Keratinocyte (primary cell): ENCODE measurements around the gene FIGN. TPM values are rescaled to one million over a fixed set of nuclear protein-coding genes. Genes with fewer than 3 reads are reported as not detected.

ENCODE experiments used
- DNase-seq: peaks from one replicate; pipeline ENCODE4 v3.0.0-alpha.2; 2011; ENCODE audit warnings: low read depth, missing footprints, low spot score
- FAIRE-seq: peaks from 2 replicates; lab custom pipeline; 2011; peaks lifted over from hg19 to GRCh38; lab: Jason Lieb, UNC
- H2AFZ ChIP-seq: 2 replicates; pipeline ENCODE4 v1.6.0; 2012; ENCODE audit warnings: low read length, control low read depth, inconsistent platforms; ENCODE audit not compliant: control insufficient read depth
- H3K27ac ChIP-seq: 2 replicates; pipeline ENCODE4 v1.5.1; 2011; ENCODE audit warnings: low read length; ENCODE audit not compliant: control insufficient read depth, insufficient read depth
- H3K27me3 ChIP-seq: 3 replicates; pipeline ENCODE4 v1.6.0; 2011; ENCODE audit warnings: low read length; ENCODE audit not compliant: control insufficient read depth, insufficient read depth; ENCODE audit errors: extremely low read depth
- H3K36me3 ChIP-seq, 2 experiments: 2 replicates in 1 of 2; 3 replicates in 1 of 2; pipeline ENCODE4 v1.5.1; 2011; ENCODE audit warnings: low read length in 2 of 2, mild to moderate bottlenecking in 1 of 2; ENCODE audit not compliant: control insufficient read depth in 2 of 2, insufficient read depth in 2 of 2; ENCODE audit errors: extremely low read depth in 1 of 2
- H3K4me1 ChIP-seq: 3 replicates; pipeline ENCODE4 v1.5.1; 2011; ENCODE audit warnings: low read length; ENCODE audit not compliant: control insufficient read depth, insufficient read depth; ENCODE audit errors: extremely low read depth
- H3K4me2 ChIP-seq: 3 replicates; pipeline ENCODE4 v1.6.0; 2011; ENCODE audit warnings: low read depth, low read length; ENCODE audit not compliant: control insufficient read depth, insufficient read depth; ENCODE audit errors: extremely low read depth
- H3K4me3 ChIP-seq, 3 experiments: fragments of 200-600 bp in 1 of 3; sonication (generic) in 1 of 3; 2 replicates in 2 of 3; 3 replicates in 1 of 3; pipeline ENCODE4 v1.5.1; 2011 to 2016; ENCODE audit warnings: low read length in 3 of 3, mild to moderate bottlenecking in 3 of 3, control low read depth in 2 of 3, inconsistent platforms in 1 of 3, low read depth in 1 of 3, mixed read lengths in 1 of 3, mixed run types in 1 of 3, moderate library complexity in 1 of 3; ENCODE audit not compliant: control insufficient read depth in 2 of 3, insufficient read depth in 2 of 3; ENCODE audit errors: extremely low read depth in 1 of 3
- H3K79me2 ChIP-seq: 2 replicates; pipeline ENCODE4 v1.6.0; 2012; ENCODE audit warnings: low read length; ENCODE audit not compliant: control insufficient read depth, insufficient read depth
- H3K9ac ChIP-seq: 3 replicates; pipeline ENCODE4 v1.6.0; 2011; ENCODE audit warnings: low read length; ENCODE audit not compliant: control insufficient read depth, insufficient read depth; ENCODE audit errors: extremely low read depth
- H3K9me1 ChIP-seq: 3 replicates; pipeline ENCODE4 v1.6.0; 2011; ENCODE audit warnings: low read length; ENCODE audit not compliant: control insufficient read depth, insufficient read depth; ENCODE audit errors: extremely low read depth
- H3K9me3 ChIP-seq: 2 replicates; pipeline ENCODE4 v1.5.1; 2012; ENCODE audit warnings: low read depth, low read length; ENCODE audit not compliant: control insufficient read depth
- H4K20me1 ChIP-seq: 3 replicates; pipeline ENCODE4 v1.6.0; 2011; ENCODE audit warnings: low read length; ENCODE audit not compliant: control insufficient read depth, insufficient read depth; ENCODE audit errors: extremely low read depth
- CTCF ChIP-seq, 3 experiments: IDR thresholded peaks in 1 of 3; conservative IDR thresholded peaks in 1 of 3; optimal IDR thresholded peaks in 1 of 3; 2 replicates in 2 of 3; 3 replicates in 1 of 3; pipeline versions ENCODE3 to v1.5.1; 2011; ENCODE audit warnings: low read length in 3 of 3, mild to moderate bottlenecking in 3 of 3, moderate library complexity in 2 of 3, control low read depth in 1 of 3, inconsistent platforms in 1 of 3; ENCODE audit not compliant: insufficient read depth in 2 of 3; ENCODE audit errors: extremely low read depth in 1 of 3
- EZH2 ChIP-seq: IDR thresholded peaks from one replicate; pipeline ENCODE4 v1.6.1; 2012; ENCODE audit warnings: inconsistent platforms, mild to moderate bottlenecking, low read length, moderate library complexity
- dilution Hi-C: fragments of 300-500 bp; cut with MboI; formaldehyde crosslinking; loops from one replicate; pipeline ENCODE4 v1.7.0; 2020; ENCODE audit warnings: low sequenced_read_pairs; ENCODE audit not compliant: extremely low pct_ligation_motif_present
- polyA plus RNA-seq, 5 experiments: library from polyadenylated mRNA; depleted of rRNA in 3 of 5; stranded (reverse) in 3 of 5; stranded (forward) in 1 of 5; unstranded in 1 of 5; fragments of >200 nt; gene quantifications; 1 replicate in 1 of 5; 2 replicates in 3 of 5; 3 replicates in 1 of 5; pipeline versions ENCODE4 v1.2.1 to v1.2.3, GENCODE V29; 2011 to 2012; ENCODE audit warnings: missing spikeins in 2 of 5, low read depth in 1 of 5, low replicate concordance in 1 of 5

FIGN gene
- polyA plus RNA-seq, 1 donor (not counting 4 experiments of a cell fraction or from before 2014, with no cell fraction given) = 2.9 TPM

GRCh38 chr2:163737563-163737962 lies 1.8 kb upstream of the FIGN start:
- dilution Hi-C loops = no loop called here
- Histone ChIP-seq H2AFZ (no peak overlapping the region), H3K9ac (no peak overlapping the region), H3K9me3 (no peaks in the 10 kb centered on the region), H3K9me1 (peaks cover 3% of the 10 kb centered on the region), H4K20me1 (no peaks in the 10 kb centered on the region), H3K4me1 (peaks cover 12% of the 10 kb centered on the region), H3K27me3 (no peaks in the 10 kb centered on the region), H3K36me3 (no peaks in the 10 kb centered on the region), H3K27ac (no peak overlapping the region), H3K4me3 (no peak overlapping the region), H3K4me2 (no peak overlapping the region), H3K79me2 (peaks cover 13% of the 10 kb centered on the region)
- TF ChIP-seq CTCF (optimal IDR thresholded peaks at IDR 0.05 in 1 of 3, IDR thresholded peaks at IDR 0.05 in 1 of 3, conservative IDR thresholded peaks at IDR 0.05 in 1 of 3; ENCODE audit: extremely low read depth in 1 of 3, insufficient read depth in 2 of 3, low read length in 3 of 3) (no peak), EZH2 (no peak)
- no peak for DNase-seq
- FAIRE-seq = no peak

GRCh38 chr2:163737190-163737439 lies 1.3 kb upstream of the FIGN start:
- Histone ChIP-seq H3K79me2 (peaks cover 13% of the 10 kb centered on the region), H3K4me1 (peaks cover 12% of the 10 kb centered on the region), H3K9me1 (peaks cover 3% of the 10 kb centered on the region), H3K27me3 (no peaks in the 10 kb centered on the region), H3K9me3 (no peaks in the 10 kb centered on the region), H3K4me2 (peak overlapping the region; percentile 88), H3K9ac (no peak overlapping the region), H2AFZ (peak overlapping the region; percentile 99), H4K20me1 (no peaks in the 10 kb centered on the region), H3K36me3 (no peaks in the 10 kb centered on the region), H3K4me3 (peak overlapping the region in 2 of 3 experiments; percentile 94 to 98), H3K27ac (no peak overlapping the region)
- dilution Hi-C loops = no loop called here
- DNase-seq (no peak), FAIRE-seq (peak; percentile 64)
- TF ChIP-seq CTCF (optimal IDR thresholded peaks at IDR 0.05 in 1 of 3, IDR thresholded peaks at IDR 0.05 in 1 of 3, conservative IDR thresholded peaks at IDR 0.05 in 1 of 3; ENCODE audit: extremely low read depth in 1 of 3, insufficient read depth in 2 of 3, low read length in 3 of 3) (no peak), EZH2 (no peak)
